VCaP (cell line): ENCODE data around the gene AKT1.

Experiments
- H3K27ac ChIP-seq: fragments of 450-650 bp; 2 replicates; pipeline ENCODE4 v1.5.1; 2017
- TF ChIP-seq, protein P1 (sequence below): fragments of 450-650 bp; conservative IDR thresholded peaks from 2 replicates; pipeline ENCODE4 v1.5.1; 2017; ENCODE audit warnings: mild to moderate bottlenecking, moderate library complexity

The AKT1 gene

DNA sequence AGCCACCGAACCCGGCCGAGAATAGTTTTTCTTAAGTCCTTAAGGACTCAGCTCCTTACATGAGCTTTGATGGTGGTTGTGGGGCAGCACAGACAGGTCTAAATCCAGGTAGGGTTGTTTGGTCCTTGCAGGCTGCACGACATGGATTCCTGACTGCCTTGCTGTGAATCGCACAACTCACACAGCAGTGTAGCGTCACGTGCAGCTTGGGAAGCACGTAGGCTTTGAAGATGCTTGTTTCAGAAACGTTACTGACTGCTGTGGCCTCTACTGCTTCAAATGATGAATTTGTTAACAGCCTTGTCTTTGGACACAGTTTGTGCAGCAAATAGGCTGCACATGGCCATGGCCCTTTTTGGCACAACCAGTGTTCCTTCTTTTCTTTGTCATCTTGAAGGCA is 35.2 kb upstream of the AKT1 start:
- no peak overlapping the region for H3K27ac ChIP-seq
- TF ChIP-seq, protein P1, sequence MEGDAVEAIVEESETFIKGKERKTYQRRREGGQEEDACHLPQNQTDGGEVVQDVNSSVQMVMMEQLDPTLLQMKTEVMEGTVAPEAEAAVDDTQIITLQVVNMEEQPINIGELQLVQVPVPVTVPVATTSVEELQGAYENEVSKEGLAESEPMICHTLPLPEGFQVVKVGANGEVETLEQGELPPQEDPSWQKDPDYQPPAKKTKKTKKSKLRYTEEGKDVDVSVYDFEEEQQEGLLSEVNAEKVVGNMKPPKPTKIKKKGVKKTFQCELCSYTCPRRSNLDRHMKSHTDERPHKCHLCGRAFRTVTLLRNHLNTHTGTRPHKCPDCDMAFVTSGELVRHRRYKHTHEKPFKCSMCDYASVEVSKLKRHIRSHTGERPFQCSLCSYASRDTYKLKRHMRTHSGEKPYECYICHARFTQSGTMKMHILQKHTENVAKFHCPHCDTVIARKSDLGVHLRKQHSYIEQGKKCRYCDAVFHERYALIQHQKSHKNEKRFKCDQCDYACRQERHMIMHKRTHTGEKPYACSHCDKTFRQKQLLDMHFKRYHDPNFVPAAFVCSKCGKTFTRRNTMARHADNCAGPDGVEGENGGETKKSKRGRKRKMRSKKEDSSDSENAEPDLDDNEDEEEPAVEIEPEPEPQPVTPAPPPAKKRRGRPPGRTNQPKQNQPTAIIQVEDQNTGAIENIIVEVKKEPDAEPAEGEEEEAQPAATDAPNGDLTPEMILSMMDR, result no peak

DNA sequence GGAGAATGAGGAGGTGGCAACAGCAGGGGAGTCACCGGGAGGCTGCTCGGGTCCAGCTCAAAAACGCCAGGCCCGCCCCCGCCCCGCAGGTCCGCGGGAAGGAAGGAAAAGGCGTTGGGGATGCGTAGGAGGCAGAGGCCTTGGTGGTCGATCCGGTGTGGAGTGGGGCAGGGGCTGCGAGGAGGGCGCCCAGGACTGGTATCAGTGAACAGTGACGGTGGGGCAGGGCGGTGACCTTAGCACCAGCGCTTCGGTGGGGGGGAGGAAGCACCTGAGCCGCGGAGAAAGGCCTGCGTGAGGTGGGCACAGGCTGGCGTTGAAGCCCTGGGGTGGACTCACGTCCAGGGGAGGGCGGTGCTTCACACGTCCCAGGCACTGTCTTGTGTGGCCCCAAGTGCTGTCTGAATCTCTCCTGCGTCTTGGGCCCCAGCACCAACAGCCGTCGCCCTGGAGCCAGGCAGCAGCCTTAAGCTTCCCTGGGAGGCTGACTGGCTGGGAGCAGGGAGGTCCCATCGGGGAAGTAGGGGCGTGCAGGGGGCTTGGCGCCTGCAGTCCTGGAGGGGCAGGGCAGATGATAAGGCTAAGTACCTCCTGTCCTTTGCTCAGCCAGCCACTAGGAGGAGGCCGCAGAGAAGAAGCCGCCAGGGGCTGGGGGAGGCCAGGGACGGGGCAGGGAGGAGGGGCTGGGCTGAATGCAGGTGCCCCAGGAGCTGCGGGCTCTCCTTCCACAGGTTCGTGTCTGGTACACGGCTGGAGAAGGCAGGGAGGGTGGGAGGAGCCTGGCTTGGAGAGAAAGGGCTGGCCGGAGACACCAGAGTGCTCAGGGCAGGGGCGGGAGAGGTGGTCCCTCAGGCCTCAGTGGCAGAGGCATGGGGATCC is 31.9 kb upstream of the AKT1 start:
- TF ChIP-seq, protein P1, result peak; percentile 71
- H3K27ac ChIP-seq, result peak overlapping the region; percentile 13; the same call in 1 of the 2 replicates

DNA sequence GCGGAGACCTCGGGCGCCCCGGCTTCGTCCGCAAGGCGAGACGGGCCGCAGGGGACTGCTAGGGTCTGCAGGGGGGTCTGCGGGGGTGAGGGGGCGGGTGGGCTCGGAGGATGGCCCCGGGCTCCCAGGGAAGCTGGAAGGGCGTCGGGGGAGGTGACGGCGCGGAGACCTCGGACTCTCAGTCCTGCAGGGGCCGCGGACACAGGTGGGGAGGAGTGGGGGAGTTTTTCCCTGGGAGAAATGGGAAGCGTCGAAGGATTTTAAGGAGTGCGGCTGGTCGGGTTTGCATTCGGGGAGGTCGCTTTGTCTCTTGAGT is 31.3 kb upstream of the AKT1 start:
- peak overlapping the region; percentile 13; the same call in 1 of the 2 replicates for H3K27ac ChIP-seq
- TF ChIP-seq, protein P1, result no peak

DNA sequence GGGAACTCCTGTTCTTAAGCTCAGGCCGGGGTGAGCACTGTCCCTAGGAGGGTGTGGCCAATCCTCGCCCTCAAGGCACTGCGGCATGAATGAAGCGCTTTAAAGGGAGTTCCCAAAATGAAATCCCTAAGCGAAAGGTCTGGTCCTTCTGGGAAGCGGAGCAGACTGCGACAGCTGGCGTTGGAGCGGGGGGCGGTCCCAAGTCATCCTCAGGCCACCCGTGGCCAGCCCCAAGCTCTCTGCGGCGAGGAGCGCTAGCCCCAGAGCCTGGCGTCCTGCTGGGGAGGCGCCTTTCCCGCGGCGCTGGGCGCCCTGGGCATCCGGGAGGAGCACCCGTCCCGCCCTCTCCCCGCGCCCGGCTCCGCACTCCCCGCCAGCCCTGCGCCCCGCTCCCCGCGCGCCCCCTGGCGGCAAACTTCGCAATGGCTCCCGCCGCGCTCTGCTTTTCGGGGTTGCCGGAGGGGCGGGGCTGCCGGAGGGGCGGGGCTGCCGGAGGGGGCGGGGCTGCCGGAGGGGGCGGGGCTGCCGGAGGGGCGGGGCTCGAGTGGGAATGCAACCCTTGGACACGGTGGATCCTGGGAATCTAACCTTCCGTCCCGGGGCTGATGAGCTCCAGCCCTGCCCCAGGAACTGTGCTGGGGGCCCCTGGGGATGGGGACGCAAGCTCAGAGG is 30.8 kb upstream of the AKT1 start:
- peak overlapping the region; percentile 32; the same call in 1 of the 2 replicates for H3K27ac ChIP-seq
- TF ChIP-seq, protein P1, result peak; percentile 95

DNA sequence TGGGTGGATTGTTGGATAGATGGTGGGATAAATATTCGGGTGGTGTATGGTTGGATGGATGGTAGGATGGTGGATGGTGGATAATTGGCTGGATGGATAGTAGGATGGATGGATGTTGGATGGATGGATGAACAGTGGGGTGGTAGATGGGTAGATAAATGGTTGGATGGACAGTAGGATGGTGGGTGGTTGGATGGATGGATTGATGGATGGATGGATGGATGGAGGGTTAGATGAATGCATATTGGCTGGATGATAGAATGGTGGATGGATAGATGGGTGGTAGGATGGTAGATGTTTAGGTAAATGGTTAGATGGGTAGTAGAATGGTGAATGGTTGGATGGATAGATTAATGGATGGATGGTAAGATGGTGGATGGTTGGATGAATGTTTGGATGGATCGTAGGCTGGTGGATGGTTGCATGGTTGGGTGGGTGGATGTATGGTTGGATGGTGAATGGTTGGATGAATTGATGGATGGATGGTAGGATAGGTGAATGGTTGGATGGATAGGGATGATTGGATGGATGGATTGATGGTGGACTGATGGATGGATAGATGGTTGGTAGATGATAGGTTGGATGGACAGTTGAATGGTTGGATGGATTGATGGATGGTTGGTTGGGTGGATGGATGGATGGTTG is 28.9 kb upstream of the AKT1 start:
- TF ChIP-seq, protein P1, result no peak
- no peak overlapping the region for H3K27ac ChIP-seq

DNA sequence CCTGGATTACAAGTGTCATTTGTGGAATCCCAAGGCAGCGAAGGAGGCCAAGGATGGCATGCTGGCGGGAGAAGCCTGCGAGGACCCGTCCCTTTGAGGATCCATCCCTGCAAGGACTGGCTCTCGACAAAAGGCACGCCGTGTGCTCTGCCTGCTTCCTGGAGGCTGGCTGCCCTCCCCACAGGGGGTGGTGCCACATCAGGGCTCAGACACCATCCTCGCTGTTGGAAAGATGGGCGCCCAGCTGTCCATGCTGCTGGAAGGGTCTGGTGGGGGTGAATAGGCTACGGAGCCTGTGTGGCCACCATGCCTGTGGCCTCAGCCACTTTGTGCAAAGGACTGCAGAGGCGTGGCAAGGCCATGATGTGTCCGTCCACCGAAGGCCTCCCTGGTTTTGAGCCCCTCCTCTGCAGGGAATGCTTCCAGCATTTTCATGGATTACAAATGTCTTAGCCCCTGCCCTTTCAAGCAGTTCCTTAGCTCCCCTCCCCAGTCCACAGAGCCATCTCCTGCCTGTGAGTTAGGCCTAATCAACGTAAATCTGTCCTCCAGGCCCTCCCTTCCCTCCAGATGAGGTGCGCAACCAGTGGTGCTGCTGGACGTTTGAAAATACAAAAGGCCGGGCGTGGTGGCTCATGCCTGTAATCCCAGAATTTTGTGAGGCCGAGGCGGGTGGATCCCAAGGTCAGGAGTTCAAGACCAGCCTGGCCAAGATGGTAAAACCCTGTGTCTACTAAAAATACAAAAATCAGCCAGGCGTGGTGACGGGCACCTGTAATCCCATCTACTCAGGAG is 27.5 kb upstream of the AKT1 start:
- no peak overlapping the region for H3K27ac ChIP-seq
- TF ChIP-seq, protein P1, result no peak
